ENCODE results near the gene RPTOR. TPM values are rescaled to one million over a fixed set of nuclear protein-coding genes. Genes with fewer than 3 reads are reported as not detected.

Gene RPTOR
- total RNA-seq, 1 experiment from 2014 or later = 66.7 TPM

DNA sequence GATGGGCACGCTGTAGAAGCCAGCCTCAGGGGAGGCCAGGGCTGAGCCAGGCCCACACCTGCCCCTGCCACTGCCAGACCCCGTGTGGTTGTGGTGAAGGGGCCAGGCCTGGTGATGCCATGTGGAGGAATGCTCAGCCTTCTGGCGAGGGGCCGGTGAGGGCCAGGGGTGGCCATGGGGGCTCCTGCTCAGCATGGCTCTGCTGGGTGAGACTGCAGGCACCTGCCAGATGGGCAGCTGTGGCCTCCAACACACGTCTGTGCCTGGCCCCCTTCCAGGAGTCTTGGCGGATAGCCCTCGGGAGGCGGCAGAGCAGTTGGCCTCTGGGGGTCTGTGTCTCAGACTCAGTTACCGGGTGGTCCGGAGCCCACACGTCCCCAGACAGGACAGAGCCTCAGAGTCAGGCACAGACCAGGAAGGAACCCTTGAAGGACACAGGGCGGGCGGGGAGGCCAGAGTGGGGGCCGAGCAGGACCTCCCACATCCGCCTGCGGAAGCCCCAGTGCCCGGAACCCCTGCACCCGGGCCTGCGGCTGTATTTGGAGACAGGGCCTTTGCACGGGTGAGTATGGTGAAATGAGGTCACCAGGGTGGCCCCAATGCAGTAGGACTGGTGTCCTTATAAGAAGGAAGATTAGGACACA is 424.5 kb downstream of the RPTOR start:
- H3K4me1 Mint-ChIP-seq (ENCODE audit: low read depth, unreplicated experiment) = no peaks in the 10 kb centered on the region
- no peak overlapping the region for H3K4me3 ChIP-seq (ENCODE audit: low read depth, low read length)
- BruUV-seq (replicated peaks) = no TSS peak
- no peak overlapping the region for H3K4me3 Mint-ChIP-seq (ENCODE audit: unreplicated experiment)
- no peaks in the 10 kb centered on the region for H3K27me3 ChIP-seq (replicated peaks; ENCODE audit: control insufficient read depth, insufficient read depth, low read length)
- H3K9me3 ChIP-seq = no peaks in the 10 kb centered on the region
- H3K36me3 ChIP-seq (ENCODE audit: control insufficient read depth, insufficient read depth, low read length) = no peaks in the 10 kb centered on the region
- H3K27ac Mint-ChIP-seq (ENCODE audit: unreplicated experiment) = no peak overlapping the region
- H3K36me3 Mint-ChIP-seq (ENCODE audit: insufficient read depth, unreplicated experiment) = peaks cover 39% of the 10 kb centered on the region
- no peak for DNase-seq
- no peaks in the 10 kb centered on the region for H3K4me1 ChIP-seq
- no peaks in the 10 kb centered on the region for H3K27me3 Mint-ChIP-seq (ENCODE audit: insufficient read depth, unreplicated experiment)
- TF ChIP-seq, protein P1, sequence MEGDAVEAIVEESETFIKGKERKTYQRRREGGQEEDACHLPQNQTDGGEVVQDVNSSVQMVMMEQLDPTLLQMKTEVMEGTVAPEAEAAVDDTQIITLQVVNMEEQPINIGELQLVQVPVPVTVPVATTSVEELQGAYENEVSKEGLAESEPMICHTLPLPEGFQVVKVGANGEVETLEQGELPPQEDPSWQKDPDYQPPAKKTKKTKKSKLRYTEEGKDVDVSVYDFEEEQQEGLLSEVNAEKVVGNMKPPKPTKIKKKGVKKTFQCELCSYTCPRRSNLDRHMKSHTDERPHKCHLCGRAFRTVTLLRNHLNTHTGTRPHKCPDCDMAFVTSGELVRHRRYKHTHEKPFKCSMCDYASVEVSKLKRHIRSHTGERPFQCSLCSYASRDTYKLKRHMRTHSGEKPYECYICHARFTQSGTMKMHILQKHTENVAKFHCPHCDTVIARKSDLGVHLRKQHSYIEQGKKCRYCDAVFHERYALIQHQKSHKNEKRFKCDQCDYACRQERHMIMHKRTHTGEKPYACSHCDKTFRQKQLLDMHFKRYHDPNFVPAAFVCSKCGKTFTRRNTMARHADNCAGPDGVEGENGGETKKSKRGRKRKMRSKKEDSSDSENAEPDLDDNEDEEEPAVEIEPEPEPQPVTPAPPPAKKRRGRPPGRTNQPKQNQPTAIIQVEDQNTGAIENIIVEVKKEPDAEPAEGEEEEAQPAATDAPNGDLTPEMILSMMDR (IDR thresholded peaks at IDR 0.05; ENCODE audit: insufficient read depth in 1 of 2, low read depth in 1 of 2, low read length in 1 of 2, severe bottlenecking in 1 of 2, unreplicated experiment in 1 of 2) = no peak
- H3K9me3 Mint-ChIP-seq (ENCODE audit: unreplicated experiment) = no peaks in the 10 kb centered on the region
- ChIA-PET POLR2A (no interaction called here), CTCF (no interaction called here)
- intact Hi-C loops (cut with micrococcal nuclease; ENCODE audit: unreplicated experiment) = no loop called here

DNA sequence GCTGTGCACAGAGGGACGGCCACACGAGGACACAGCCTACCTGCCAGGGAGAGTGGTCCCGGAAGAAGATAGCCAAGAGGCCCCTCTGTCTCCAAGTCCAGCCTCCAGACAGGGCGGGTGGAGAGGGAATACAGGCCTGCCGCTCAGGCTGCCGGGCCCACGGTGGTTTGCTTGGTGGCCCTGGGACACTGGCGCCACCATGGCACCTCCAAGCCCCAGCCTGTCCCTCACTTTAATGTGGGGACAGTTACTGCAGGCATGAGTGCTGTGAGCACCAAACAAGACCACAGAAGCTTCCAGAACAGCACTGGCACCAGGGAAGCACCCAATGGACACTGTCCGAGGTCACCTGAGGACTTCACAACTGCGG is 425.0 kb downstream of the RPTOR start:
- no peaks in the 10 kb centered on the region for H3K36me3 ChIP-seq (ENCODE audit: control insufficient read depth, insufficient read depth, low read length)
- H3K36me3 Mint-ChIP-seq (ENCODE audit: insufficient read depth, unreplicated experiment) = peaks cover 39% of the 10 kb centered on the region
- intact Hi-C loops (cut with micrococcal nuclease; ENCODE audit: unreplicated experiment) = no loop called here
- H3K4me3 Mint-ChIP-seq (ENCODE audit: unreplicated experiment) = no peak overlapping the region
- no peaks in the 10 kb centered on the region for H3K27me3 Mint-ChIP-seq (ENCODE audit: insufficient read depth, unreplicated experiment)
- no peak overlapping the region for H3K27ac Mint-ChIP-seq (ENCODE audit: unreplicated experiment)
- ChIA-PET CTCF (interaction anchor here (0.5 to 1.8 kb wide), 4 partner anchors 12 to 545 kb away, joined by 3 to 11 read pairs (median 4); no protein-coding TSS in a partner anchor), POLR2A (no interaction called here)
- TF ChIP-seq, protein P1 (IDR thresholded peaks at IDR 0.05; ENCODE audit: insufficient read depth in 1 of 2, low read depth in 1 of 2, low read length in 1 of 2, severe bottlenecking in 1 of 2, unreplicated experiment in 1 of 2) = no peak
- H3K27me3 ChIP-seq (replicated peaks; ENCODE audit: control insufficient read depth, insufficient read depth, low read length) = no peaks in the 10 kb centered on the region
- no peaks in the 10 kb centered on the region for H3K4me1 ChIP-seq
- H3K4me3 ChIP-seq (ENCODE audit: low read depth, low read length) = no peak overlapping the region
- no peaks in the 10 kb centered on the region for H3K9me3 ChIP-seq
- no TSS peak for BruUV-seq (replicated peaks)
- no peak for DNase-seq
- H3K9me3 Mint-ChIP-seq (ENCODE audit: unreplicated experiment) = no peaks in the 10 kb centered on the region
- H3K4me1 Mint-ChIP-seq (ENCODE audit: low read depth, unreplicated experiment) = no peaks in the 10 kb centered on the region

DNA sequence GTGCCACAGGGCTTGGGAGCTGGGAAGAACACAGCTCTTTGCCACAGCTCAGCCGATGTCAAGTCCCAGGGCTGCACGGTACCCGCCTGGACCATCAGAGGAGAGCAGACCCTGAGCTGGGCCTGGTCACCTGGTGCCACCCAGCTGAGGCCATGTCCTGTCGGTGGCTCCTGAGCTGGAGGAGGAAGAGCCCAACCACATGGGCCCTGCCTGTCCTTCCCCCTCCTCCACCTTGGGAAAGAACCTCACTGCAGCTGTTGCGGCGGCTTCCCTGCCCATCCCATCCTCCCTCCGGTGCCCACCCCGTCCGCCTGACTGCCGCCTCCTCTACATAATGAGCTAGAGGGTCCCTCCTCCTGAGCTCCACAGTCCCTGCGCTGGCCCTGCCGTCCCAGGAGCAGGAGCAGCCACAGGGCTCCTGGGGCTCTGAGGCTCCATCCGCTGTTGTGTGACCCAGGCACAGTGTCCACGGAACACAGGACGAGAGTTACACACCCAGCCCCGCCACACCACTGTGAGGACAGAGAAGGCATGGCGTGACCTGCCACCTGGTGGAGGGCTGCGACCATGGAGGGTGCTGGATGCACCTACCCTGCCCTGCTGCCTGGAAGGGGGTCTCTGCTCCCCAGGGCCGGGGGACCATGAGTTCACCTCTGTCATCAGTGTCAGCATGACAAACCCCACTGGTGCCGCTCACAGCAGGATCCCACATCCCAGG is 425.6 kb downstream of the RPTOR start:
- CTCF ChIA-PET = interaction anchor here (0.5 to 1.8 kb wide), 5 partner anchors 11 to 545 kb away, joined by 3 to 11 read pairs (median 4); no protein-coding TSS in a partner anchor
- Mint-ChIP-seq H3K4me3 (ENCODE audit: unreplicated experiment) (no peak overlapping the region), H3K9me3 (ENCODE audit: unreplicated experiment) (no peaks in the 10 kb centered on the region), H3K27me3 (ENCODE audit: insufficient read depth, unreplicated experiment) (no peaks in the 10 kb centered on the region), H3K36me3 (ENCODE audit: insufficient read depth, unreplicated experiment) (peaks cover 37% of the 10 kb centered on the region), H3K27ac (ENCODE audit: unreplicated experiment) (no peak overlapping the region), H3K4me1 (ENCODE audit: low read depth, unreplicated experiment) (no peaks in the 10 kb centered on the region)
- DNase-seq = peak; percentile 63 to 64
- TF ChIP-seq, protein P1 (IDR thresholded peaks at IDR 0.05; ENCODE audit: insufficient read depth in 1 of 2, low read depth in 1 of 2, low read length in 1 of 2, severe bottlenecking in 1 of 2, unreplicated experiment in 1 of 2) = peak; percentile 29 to 59
- POLR2A ChIA-PET = interaction anchor here (0.6 kb wide), 1 partner anchor 604 kb away, joined by 3 read pairs; no protein-coding TSS in a partner anchor
- Histone ChIP-seq H3K4me3 (ENCODE audit: low read depth, low read length) (no peak overlapping the region), H3K4me1 (no peaks in the 10 kb centered on the region), H3K27me3 (replicated peaks; ENCODE audit: control insufficient read depth, insufficient read depth, low read length) (no peaks in the 10 kb centered on the region), H3K36me3 (ENCODE audit: control insufficient read depth, insufficient read depth, low read length) (no peaks in the 10 kb centered on the region), H3K9me3 (no peaks in the 10 kb centered on the region)
- BruUV-seq (replicated peaks) = no TSS peak
- intact Hi-C loops (cut with micrococcal nuclease; ENCODE audit: unreplicated experiment) = no loop called here
